ENCODE measurements around the gene ITGA2B.
A peak's percentile ranks its signal among the peaks of the same experiment; 100 is the strongest.
"Not testable (repeated sequence)": the region's sequence is repeated elsewhere in the genome, so short reads cannot be mapped to it uniquely, and the experiment has no call there.

ITGA2B gene

DNA sequence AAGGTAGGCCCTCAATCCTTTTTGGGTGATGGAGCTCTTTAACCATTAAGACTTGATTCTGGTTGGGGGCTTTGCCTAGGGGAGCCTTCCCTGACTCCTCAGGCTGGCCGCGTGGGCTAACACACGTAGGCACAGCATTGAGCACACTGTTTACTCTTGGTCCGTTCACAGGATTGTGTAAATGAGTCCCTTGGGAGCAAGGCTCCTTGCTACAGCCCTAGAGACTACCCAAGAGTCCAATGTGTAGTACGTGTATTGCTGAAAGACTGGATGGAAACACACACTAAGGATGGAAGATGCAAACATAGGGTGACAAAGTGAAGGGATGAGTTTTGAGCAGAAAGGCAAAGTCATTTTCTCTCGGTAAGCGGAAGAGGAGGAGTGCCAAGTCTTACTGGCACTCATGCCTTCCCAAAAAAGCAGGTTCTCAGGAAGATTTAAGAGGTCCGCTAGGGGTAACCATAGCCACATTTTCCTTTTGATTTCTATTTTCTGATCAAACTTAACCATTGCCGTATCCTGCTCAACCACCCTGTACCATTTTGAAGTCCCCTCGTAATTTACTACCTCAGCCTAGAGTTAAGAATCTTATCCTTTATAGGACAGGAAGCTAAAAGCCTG, 911 bp upstream of the ITGA2B start:
- no peak for DNase-seq (ENCODE audit: low spot score)

DNA sequence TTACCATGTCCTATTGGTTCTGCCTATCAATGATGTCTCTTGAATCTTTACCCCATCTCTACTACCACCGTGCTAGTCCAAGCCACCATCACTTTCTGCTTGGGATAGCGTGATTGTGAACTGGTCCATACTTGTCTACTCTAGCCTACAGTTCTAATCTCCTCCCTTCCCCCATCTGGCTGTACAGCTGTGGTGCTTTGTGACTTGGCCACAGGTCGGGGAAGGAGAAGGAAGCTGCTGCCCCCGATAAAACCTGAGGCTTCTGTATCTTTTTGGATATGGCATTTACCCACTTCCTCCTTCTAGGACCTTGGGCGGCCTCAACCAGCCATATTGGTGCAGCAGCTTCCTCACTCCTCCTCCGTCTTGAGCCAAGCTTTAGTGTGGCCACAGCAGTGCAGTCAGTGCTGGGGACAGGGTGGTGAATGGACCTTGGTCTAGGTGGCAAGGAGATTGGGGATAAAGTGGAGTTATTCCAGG, 314 bp upstream of the ITGA2B start:
- DNase-seq (ENCODE audit: low spot score), result no peak

DNA sequence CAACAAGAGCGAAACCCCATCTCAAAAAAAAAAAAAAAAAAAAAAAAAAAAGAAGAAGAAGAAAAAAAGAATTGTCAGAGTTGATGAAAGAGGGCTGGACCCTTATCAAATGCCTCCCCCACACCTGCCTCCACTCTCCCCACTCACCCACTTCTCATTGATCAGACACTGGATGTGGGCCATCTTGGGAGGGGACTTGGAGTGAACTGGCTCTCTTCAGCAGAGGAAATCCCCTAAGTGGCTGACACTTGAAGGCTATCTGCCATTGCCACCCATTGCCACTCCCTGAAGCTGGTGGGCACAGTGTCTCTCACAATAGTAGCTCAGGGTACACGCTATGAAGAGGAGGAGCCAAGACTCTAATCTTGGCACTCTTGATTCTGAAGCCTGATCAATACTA, 1.6 kb downstream of the ITGA2B start:
- no peak for DNase-seq (ENCODE audit: low spot score)

DNA sequence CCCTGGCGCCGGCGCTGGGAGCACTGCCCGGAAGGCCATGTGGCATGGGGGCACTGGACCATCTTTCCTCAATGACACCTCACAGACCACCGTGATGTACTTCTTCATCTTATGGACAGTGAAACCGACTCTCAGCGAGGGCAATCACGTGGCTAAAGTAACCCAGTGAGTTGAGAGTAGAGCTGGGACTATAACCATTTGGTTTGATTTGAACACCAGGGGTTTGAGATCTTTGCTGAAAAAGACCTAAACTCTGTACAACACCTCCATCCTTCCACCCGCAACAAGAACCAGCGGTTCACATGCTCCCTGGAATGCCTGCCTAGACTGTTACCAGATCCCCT, 3.3 kb downstream of the ITGA2B start:
- no peak for DNase-seq (ENCODE audit: low spot score)

DNA sequence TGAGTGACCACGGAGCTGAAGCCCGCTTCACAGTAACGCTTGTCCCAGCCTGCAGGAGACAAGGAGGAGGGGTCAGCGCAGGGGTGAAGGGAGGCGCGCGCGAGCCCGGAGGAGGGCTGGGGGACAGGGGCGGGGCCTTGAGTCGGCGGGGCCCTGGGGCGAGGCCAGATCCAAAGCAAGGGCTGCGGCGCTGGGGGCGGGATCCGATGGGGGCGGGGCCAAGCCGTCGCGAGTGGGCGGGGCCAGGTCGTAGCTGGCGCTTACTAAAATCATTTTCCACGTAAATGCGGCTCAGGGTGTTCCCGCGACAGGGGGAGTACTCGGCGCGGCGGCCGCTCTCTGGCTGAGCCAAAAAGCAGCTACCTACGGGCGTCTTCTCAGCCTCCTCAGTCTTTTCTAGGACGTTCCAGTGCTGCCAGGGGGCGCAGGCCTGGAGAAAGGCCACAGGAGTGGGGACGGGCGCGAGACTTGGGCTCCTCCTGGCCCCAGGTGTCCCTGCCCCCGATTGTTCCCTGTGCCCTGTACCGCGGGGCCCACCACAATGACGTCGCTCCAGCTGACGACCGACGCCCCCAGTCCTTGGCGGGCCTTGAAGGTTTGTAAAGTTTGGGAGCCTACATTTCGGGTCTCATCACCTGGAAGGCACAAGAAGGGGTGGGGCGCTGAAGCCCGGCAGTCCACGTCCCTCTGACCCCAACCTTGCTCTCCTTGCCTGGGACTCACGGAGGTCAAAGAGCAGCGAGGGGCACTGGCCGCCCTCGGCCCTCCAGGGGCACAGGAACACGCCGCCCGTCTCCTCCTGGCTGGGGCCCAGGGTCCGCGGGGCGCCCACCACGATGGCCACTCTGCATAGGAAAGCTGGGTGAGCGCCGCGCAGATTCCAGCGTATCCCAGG, 3.9 kb downstream of the ITGA2B start:
- peak; percentile 56 for DNase-seq (ENCODE audit: low spot score)

DNA sequence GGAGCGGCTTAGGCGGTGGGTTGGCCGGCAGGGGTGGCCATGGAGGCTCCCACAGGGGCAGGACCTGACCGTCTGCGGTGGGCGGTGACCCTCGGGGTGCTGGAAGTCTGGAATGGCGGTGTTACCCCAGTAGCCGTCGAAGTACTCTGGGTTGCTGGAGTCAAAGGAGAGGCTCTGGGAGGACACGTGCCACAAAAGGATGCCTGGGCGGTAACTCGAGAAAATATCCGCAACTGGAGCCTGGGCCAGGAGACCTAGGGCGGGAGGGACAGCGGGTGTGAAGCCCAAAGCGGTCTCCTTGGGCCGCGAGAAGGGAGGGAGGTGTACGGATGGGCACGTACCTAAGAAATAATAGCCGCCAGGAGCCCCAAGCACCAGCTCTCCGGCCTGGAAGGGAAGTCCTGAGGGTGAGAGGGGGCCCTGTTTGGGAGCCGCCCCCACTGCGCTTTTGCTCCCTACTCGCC, 4.6 kb downstream of the ITGA2B start:
- DNase-seq (ENCODE audit: low spot score), result no peak

DNA sequence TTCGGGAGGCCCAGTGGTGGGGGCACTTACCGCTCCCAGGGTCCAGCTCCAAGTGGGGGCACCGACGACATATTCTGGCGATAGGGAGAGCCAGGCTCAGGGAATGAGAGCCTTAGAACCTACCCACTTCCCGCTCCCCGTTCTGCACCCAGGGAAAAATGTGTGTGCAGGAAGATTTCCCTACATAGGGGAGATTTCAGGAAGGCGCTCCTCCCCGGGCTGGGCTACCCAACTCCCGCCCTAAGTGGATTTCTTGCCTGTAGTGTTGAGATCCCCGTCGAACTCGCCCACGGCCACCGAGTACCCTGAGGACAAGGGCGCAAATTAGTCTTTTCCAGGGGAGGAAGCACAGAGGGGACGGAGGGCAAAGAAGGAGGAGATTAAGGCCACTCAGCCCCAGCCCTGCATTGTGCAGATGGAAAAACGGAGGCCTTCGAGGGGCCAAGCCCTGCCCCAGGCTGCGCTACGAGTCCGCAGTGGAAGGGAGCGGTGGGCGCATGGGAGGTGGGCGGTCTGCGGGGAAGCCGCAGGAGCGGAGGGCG, 5.1 kb downstream of the ITGA2B start:
- no peak for DNase-seq (ENCODE audit: low spot score)

DNA sequence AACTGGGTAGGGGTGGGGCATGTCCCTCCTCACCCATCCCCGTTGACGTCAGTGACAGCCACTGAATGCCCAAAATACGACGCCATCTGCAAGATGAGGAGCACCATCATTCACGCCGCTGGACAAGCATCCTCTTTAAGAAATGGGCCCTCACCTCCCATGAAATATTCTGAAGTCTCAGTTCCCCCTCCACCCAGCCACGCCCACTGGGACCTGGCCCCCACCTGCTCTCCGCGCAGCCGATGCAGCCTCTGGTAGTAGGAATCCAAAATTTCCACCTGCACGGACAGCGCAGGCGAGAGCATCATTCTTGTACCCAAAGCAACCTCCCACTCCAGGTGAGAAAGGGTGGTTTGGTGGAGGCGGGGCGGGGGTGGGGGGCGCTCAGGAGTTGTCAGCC, 5.6 kb downstream of the ITGA2B start:
- DNase-seq (ENCODE audit: low spot score), result no peak

DNA sequence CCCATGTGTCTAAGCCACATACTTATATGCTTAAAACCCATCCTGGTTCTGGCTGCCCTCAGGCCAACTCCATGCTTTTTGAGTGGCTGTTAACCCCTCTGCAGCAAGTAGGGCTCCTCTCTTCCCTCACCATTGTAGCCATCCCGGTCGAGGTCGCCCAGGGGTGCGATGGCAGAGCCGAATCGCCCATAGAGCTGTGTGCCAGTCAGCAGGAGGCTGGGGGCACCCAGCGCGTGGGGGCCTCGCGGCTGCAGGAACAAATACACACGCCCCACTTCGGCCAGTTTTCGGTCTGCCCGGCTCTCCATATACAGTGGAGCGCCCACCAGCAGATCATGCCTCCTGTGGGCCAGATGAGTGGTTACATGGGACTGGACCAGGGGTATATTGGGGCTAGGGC, 6.1 kb downstream of the ITGA2B start:
- no peak for DNase-seq (ENCODE audit: low spot score)

DNA sequence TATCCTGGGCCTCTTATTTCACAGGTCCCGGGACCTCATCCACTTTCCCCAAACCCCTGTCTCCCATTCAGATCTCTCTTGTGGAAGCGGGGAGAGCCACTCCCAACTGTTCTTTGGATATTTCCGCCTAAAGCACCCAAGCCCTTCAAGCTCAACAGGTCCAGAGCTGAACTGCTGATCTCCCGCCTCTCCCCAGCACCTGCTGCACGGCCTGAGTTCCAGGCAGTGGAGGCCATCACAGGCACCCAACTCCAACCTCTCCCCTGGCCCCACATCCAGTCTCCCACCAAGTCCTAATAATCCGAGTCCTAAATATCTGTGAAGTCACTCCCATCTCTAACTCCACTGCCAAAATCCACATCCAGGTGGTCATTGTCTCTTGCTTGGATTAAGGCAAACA, 6.5 kb downstream of the ITGA2B start:
- DNase-seq (ENCODE audit: low spot score), result no peak

DNA sequence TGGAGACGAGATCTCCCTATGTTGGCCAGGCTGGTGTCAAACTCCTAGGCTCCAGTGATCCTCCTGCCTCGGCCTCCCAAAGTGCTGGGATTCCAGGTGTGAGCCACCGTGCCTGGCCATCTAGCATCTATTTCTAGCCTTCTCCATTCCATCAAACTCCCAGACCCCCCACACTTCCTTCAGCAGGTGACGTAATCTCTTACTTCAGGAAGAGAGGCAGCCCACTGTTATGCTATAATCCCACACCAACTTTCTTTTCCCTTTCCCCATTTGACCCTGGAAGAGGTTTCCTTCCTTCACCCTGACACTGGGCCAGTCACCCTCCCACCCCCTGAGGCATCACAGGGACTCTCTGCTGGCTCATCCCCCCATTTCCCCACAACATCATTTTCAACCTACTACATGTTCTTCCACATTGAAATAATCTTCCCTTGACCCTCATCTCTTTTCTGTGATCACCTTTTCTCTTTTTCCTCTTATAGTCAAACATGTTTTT, 7.6 kb downstream of the ITGA2B start:
- DNase-seq (ENCODE audit: low spot score), result no peak

DNA sequence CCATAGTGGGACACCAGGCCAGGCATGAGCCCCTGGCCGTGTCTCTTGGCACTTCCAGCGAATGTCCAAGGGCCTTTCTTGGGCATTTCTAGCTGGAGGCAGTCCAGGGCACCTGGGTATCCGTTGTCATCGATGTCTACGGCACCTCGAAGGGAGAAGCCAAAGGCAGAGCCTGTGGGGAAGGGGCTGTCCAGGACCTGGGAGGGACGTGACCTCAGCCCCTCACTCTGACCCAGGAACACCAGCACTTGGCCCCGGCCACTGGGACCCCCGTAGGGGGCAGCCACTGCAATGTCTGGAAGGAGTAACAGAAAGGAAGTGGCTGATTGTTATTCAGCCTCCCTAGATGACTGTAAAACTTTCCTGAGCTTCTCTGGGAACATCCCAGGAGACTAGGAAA, 8.7 kb downstream of the ITGA2B start:
- DNase-seq (ENCODE audit: low spot score), result no peak

DNA sequence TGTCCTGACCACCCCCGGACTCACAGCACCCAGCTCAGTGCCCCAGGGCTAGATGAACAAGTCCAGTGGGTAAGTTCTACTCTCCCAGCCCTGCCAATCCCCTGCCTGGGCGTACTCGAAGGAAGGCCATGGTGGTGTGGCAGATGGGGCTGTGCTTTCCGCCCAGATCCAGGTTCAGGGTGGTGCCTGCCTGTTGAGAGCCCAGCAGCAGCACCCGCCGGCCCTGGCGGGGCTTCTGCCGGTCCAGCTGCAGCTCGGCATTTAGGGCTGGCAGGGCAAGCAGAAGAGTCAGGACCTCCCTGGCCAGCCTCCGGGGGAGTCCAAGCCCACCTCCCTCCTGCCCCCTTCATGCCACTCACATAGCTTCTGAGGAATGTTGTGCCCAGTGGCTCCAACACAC, 9.6 kb downstream of the ITGA2B start:
- no peak for DNase-seq (ENCODE audit: low spot score)

DNA sequence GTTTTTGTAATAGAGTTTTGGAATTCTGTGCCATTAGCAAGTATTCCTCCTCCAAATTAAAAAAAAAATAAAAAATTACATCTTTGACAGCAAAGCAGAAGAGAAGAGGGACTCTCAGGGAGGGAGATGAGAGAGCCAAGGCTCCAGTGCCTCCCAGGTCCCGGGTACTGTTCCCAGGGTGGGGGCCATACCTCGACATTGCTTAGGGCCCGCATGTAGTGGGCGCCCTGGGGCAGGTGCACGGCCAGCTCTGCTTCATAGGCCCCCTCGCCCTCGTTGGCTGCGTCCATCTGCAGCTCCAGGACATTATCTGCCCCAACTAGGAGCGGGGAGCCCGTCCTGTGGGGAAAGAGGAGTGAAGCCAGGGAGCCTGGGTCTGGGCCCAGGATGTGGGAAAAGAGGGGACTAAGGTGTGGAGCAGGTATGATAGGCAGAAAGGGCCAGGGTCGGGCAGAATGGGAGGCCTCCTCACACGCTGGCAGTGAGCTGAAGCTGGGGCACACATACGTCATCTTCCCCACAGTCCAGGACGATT, 11.2 kb downstream of the ITGA2B start:
- no peak for DNase-seq (ENCODE audit: low spot score)

DNA sequence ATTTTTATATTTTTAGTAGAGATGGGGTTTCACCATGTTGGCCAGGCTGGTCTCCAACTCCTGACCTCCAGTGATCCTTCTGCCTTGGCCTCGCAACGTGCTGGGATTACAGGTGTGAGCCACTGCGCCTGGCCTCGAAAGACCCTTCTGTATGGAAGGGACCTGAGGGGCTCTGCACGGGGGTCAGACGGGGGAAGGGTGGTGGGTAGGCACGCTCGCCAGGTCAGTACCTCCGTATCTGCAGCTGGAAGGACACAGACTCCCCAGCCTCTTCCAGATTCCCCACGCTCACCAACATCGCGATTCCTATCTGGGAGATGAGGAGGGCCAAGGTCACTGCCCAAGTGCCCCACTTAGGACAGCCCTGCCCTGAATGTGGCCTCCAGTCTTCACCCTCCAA, 12.7 kb downstream of the ITGA2B start:
- no peak for DNase-seq (ENCODE audit: low spot score)

DNA sequence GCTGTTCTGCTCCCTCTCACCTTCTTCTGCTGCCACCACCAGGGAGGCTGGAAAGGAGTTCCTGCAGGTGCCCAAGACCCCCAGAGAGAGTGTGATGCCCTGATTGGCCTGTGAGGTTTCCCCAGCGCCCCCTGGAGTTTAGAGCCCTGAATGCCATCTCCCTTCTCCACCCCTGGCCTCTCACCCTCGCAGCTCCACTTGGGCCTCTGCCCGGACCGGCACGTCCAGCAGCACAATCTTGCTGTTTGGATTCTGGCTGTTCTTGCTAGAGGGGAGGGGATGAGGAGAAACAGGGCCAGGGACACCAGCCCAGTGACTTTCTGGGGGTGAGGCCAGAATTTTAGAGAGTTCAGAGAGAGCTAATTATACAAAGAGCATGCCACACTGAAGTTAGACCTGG, 13.3 kb downstream of the ITGA2B start:
- peak; percentile 63 for DNase-seq (ENCODE audit: low spot score)

DNA sequence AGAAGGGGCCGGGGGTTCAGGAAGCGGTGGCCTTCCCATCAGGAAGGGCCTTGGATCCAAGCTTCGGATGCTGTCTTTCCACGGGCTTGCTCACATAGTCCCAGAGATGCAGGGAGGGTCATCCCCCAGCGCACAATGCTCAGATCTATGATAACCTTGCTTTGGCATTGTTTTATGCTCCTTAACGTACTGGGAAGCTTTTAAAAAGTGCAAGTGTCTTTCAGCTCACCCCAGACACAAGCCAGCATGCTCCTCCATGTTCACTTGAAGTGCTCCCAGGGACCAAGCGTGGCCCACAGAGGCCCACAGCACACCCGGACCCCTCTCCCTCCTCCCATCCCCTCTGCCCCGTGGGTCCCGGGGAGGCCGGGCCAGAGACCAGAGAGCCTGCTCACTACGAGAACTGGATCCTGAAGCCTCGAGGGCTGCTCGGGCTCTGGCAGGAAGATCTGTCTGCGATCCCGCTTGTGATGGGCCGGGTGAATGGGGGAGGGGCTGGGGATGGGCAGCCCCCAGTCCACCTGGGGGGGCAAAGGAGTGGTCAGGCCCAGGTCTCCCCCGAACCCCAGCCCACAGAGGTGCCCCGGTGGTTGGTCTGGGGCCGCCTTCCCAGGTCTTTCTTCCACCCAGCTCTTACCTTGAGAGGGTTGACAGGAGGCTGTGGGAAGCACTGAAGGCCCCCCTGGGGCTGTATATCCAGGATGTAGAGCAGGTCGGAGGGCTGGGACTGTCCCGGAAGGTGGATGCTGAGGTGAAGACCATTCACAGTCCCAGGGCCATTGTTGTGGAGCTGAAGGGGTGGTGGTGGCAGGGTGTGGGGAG, 14.0 kb downstream of the ITGA2B start:
- no peak for DNase-seq (ENCODE audit: low spot score)

DNA sequence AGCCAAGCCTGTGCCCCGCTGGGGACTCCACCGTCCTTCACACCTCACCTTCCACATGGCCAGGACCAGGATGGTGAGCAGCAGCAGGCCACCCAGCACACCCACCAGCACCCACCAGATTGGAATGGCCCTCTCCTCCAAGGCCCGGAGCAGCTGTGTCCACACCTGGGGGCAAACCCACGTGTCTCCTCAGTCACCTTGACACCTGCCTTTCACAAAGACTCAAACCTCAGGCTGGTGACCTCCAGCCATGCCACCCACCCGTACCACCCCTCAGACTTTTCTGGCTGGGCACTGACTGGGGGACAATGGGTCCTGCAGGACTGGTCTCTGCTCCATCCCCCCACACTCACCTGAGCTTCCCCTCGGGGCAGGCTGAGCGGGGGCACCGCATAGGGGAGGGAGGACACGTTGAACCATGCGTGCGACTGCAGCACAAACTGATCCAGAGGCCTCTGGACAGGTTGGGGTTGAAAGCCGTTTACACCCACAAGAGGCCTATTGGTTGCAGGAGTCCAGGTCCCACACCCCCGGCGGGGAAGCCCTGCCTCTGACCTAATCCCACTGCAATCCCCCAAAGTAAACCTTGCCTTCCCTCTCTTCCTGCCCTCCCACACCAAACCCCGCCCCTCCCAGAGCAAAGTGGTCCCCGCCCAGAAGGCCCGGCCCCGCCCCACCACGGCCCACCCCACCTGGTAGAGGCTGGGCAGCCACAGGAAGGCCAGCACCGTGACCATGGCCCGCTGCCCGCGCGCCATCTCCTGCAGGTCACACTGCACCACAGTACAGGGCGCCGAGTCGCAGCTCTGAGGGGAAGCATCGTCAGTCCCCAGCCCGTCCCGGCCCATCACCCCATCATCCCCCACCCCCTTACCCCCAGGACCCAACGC, 14.9 kb downstream of the ITGA2B start:
- DNase-seq (ENCODE audit: low spot score), result no peak

DNA sequence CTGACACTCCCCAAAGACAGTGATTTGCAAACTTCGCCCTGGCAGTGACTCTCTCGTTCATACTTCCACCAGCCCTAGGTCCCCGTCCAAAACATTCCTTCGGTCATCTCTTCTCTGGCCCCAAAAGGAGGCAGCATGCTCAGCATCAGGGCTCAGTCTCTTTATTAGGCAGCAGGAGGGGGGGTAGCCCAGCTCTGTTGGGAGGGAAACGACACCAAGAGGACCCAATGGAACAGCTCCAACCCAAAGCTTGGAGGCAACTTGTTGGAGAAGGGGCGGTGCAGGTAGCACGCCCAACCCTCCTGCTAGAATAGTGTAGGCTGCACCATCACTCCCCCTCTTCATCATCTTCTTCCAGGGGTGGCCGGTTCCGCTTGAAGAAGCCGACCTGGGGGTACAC, 17.4 kb downstream of the ITGA2B start:
- DNase-seq (ENCODE audit: low spot score), result no peak

DNA sequence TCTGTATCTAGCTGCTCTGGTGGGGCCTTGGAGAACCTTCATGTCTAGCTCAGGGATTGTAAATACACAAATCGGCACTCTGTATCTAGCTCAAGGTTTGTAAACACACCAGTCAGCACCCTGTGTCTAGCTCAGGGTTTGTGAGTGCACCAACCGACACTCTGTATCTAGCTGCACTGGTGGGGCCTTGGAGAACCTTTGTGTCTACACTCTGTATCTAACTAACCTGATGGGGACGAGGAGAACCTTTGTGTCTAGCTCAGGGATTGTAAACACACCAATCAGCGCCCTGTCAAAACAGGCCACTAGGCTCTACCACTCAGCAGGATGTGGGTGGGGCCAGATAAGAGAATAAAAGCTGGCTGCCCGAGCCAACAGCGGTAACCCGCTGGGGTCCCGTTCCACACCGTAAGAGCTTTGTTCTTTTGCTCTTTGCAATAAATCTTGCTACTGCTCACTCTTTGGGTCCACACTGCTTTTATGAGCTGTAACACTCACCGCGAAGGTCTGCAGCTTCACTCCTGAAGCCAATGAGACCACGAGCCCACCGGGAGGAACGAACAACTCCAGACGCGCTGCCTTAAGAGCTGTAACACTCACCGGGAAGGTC, 19.9 kb downstream of the ITGA2B start:
- DNase-seq (ENCODE audit: low spot score), result not testable (repeated sequence)

All from NAMALWA (cell line).